Measurements from ENCODE around the gene MAST4. TPM values are rescaled to one million over a fixed set of nuclear protein-coding genes. Genes with fewer than 3 reads are reported as not detected.

The MAST4 gene
- total and polyA plus RNA-seq, 2 of the 4 experiments (the other 2 are of a cell fraction), result 4.8 to 6.8 TPM

- no peak for ATAC-seq (ENCODE audit: low read depth)
- no peak for TF ChIP-seq CTCF (conservative IDR thresholded peaks at IDR 0.05; ENCODE audit: low read depth, low read length)
- TF ChIP-seq CEBPB (IDR thresholded peaks at IDR 0.05; ENCODE audit: low read depth, low read length), result no peak
- no peak for TF ChIP-seq MXI1 (IDR thresholded peaks at IDR 0.05; ENCODE audit: borderline replicate concordance, low read depth, low read length)
- no peak for TF ChIP-seq NFE2L2 (IDR thresholded peaks at IDR 0.05; ENCODE audit: low read depth, low read length)
- TF ChIP-seq MAZ (IDR thresholded peaks at IDR 0.05; ENCODE audit: borderline replicate concordance, low read depth, low read length), result no peak
- no peak for TF ChIP-seq POLR2A (IDR thresholded peaks at IDR 0.05; ENCODE audit: low read depth, low read length)
- TF ChIP-seq CHD1 (IDR thresholded peaks at IDR 0.05; ENCODE audit: low read depth, low read length), result no peak
- no peak for TF ChIP-seq BHLHE40 (IDR thresholded peaks at IDR 0.05; ENCODE audit: low read depth, low read length)
- TF ChIP-seq MAFK (IDR thresholded peaks at IDR 0.05; ENCODE audit: low read depth, low read length), result no peak
- TF ChIP-seq RAD21 (IDR thresholded peaks at IDR 0.05; ENCODE audit: low read length), result no peak
- TF ChIP-seq, protein P1, sequence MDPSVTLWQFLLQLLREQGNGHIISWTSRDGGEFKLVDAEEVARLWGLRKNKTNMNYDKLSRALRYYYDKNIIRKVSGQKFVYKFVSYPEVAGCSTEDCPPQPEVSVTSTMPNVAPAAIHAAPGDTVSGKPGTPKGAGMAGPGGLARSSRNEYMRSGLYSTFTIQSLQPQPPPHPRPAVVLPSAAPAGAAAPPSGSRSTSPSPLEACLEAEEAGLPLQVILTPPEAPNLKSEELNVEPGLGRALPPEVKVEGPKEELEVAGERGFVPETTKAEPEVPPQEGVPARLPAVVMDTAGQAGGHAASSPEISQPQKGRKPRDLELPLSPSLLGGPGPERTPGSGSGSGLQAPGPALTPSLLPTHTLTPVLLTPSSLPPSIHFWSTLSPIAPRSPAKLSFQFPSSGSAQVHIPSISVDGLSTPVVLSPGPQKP (IDR thresholded peaks at IDR 0.05; ENCODE audit: borderline replicate concordance, low read depth, low read length), result no peak
- no peak for TF ChIP-seq RFX5 (IDR thresholded peaks at IDR 0.05; ENCODE audit: low read depth, low read length)
- TF ChIP-seq SMC3 (IDR thresholded peaks at IDR 0.05; ENCODE audit: low read depth, low read length), result no peak
- TF ChIP-seq RCOR1 (IDR thresholded peaks at IDR 0.05; ENCODE audit: insufficient replicate concordance, low read length), result no peak
- TF ChIP-seq USF2 (IDR thresholded peaks at IDR 0.05; ENCODE audit: low read depth, low read length), result no peak
- no peak for TF ChIP-seq FOS (IDR thresholded peaks at IDR 0.05; ENCODE audit: low read depth, low read length)
- H3K9ac ChIP-seq (ENCODE audit: low read depth, low read length), result no peak overlapping the region
- no peak overlapping the region for H3K4ac ChIP-seq (ENCODE audit: low read depth, low read length)
- no peak overlapping the region for H2BK120ac ChIP-seq (ENCODE audit: low read depth, low read length)
- H3K56ac ChIP-seq (ENCODE audit: extremely low read depth, insufficient read depth, low read length), result no peak overlapping the region
- no peak overlapping the region for H2BK5ac ChIP-seq (ENCODE audit: low read depth, low read length, poor library complexity, severe bottlenecking)
- BruUV-seq (replicated peaks), result no TSS peak
- H3K14ac ChIP-seq (replicated peaks; ENCODE audit: low read depth, low read length), result no peak overlapping the region
- no peak overlapping the region for H4K91ac ChIP-seq (ENCODE audit: insufficient read depth, low read depth, low read length)
- no peaks in the 10 kb centered on the region for H3K79me1 ChIP-seq (ENCODE audit: low read depth in 1 of 2, low read length in 2 of 2)
- ChIA-PET CTCF (interaction anchor here (0.6 kb wide), 1 partner anchor 13 kb away, joined by 6 read pairs; no protein-coding TSS in a partner anchor), POLR2A (ENCODE audit: unreplicated experiment) (no interaction called here)
- no peak overlapping the region for H2AK5ac ChIP-seq (ENCODE audit: low read depth, low read length)
- no peak overlapping the region for H2BK15ac ChIP-seq (ENCODE audit: low read depth, low read length)
- no peak overlapping the region for H2AK9ac ChIP-seq (replicated peaks; ENCODE audit: low read depth, low read length, poor library complexity)
- H4K20me1 ChIP-seq (ENCODE audit: insufficient read depth, low read length), result no peaks in the 10 kb centered on the region
- 20% methylated on average over 1 of the region's 3 CpGs; no CpG with 5 or more reads in 1 of the 2 experiments for WGBS, 2 experiments (ENCODE audit: extremely low coverage in 2 of 2, insufficient read length in 1 of 2)
- H3K4me2 ChIP-seq (ENCODE audit: low read depth, low read length), result no peak overlapping the region
- no peak overlapping the region for H2BK20ac ChIP-seq (ENCODE audit: low read depth, low read length)
- H3K4me3 ChIP-seq (ENCODE audit: insufficient read depth, low read depth, low read length), result no peak overlapping the region
- dilution Hi-C loops (cut with HindIII; ENCODE audit: low sequenced_read_pairs, unreplicated experiment), result no loop called here
- no peak overlapping the region for H3K23ac ChIP-seq (ENCODE audit: low read depth, low read length)
- H2AFZ ChIP-seq (replicated peaks; ENCODE audit: low read length, poor library complexity), result no peak overlapping the region
- no peak overlapping the region for H4K5ac ChIP-seq (ENCODE audit: low read depth, low read length)
- H3K4me1 ChIP-seq (ENCODE audit: control insufficient read depth, insufficient read depth, low read length), result no peaks in the 10 kb centered on the region
- no peaks in the 10 kb centered on the region for H3K9me3 ChIP-seq (ENCODE audit: control insufficient read depth, insufficient read depth, low read length)
- no peaks in the 10 kb centered on the region for H3K36me3 ChIP-seq (ENCODE audit: control insufficient read depth, insufficient read depth, low read length)
- H3K9me1 ChIP-seq (ENCODE audit: insufficient read depth, low read length), result no peaks in the 10 kb centered on the region
- H3K18ac ChIP-seq (ENCODE audit: low read depth, low read length), result no peak overlapping the region
- no peak for DNase-seq
- H3K27me3 ChIP-seq (ENCODE audit: control insufficient read depth, insufficient read depth, low read length), result no peaks in the 10 kb centered on the region
- H3K27ac ChIP-seq (ENCODE audit: insufficient read depth, low read length), result no peak overlapping the region
- H4K8ac ChIP-seq (ENCODE audit: low read depth in 2 of 2, low read length in 2 of 2), result no peak overlapping the region
- intact Hi-C loops (cut with micrococcal nuclease), result no loop called here
- in situ Hi-C loops (cut with MboI; ENCODE audit: low sequenced_read_pairs), result no loop called here
Observed at GRCh38 chr5:66628561-66628960, 32.4 kb downstream of the MAST4 start.

All from IMR-90 (cell line).